DND-41 (cell line): ENCODE data around the gene ETF1.

Source experiments
- ATAC-seq: fragments of 200-7000 bp; cut with Tn5 transposase; 3 replicates; pipeline ENCODE4 v1.9.1; 2021; ENCODE audit warnings: low read depth; ENCODE audit not compliant: insufficient read depth
- DNase-seq: peaks from one replicate; pipeline ENCODE4 v3.0.0-alpha.2; 2020
- H2AFZ ChIP-seq: 2 replicates; pipeline ENCODE4 v1.6.0; 2012; ENCODE audit warnings: low read depth, low read length
- H3K27ac ChIP-seq: 2 replicates; pipeline ENCODE4 v1.5.1; 2012; ENCODE audit warnings: low read length, inconsistent platforms
- H3K27me3 ChIP-seq: fragments of 200-600 bp; sonication (generic); 2 replicates; pipeline ENCODE4 v1.6.0; 2012; ENCODE audit warnings: low read length, mild to moderate bottlenecking, inconsistent platforms; ENCODE audit not compliant: insufficient read depth, poor library complexity
- H3K36me3 ChIP-seq: 2 replicates; pipeline ENCODE4 v1.5.1; 2012; ENCODE audit warnings: low read length, inconsistent platforms; ENCODE audit not compliant: insufficient read depth
- H3K4me1 ChIP-seq: 2 replicates; pipeline ENCODE4 v1.5.1; 2012; ENCODE audit warnings: mild to moderate bottlenecking, low read length; ENCODE audit not compliant: insufficient read depth
- H3K4me2 ChIP-seq: 2 replicates; pipeline ENCODE4 v1.6.0; 2012; ENCODE audit warnings: mild to moderate bottlenecking, moderate library complexity, low read length, inconsistent platforms; ENCODE audit not compliant: insufficient read depth
- H3K4me3 ChIP-seq, 2 experiments: fragments of 200-600 bp in 1 of 2; shearing (Covaris generic) in 1 of 2; 2 replicates each; pipeline ENCODE4 v1.5.1; 2012 to 2016; ENCODE audit warnings: inconsistent platforms in 2 of 2, low read length in 2 of 2, mild to moderate bottlenecking in 2 of 2, low read depth in 1 of 2, moderate library complexity in 1 of 2
- H3K79me2 ChIP-seq: 2 replicates; pipeline ENCODE4 v1.6.0; 2012; ENCODE audit warnings: low read length, inconsistent platforms; ENCODE audit not compliant: insufficient read depth
- H3K9ac ChIP-seq: 2 replicates; pipeline ENCODE4 v1.6.0; 2012; ENCODE audit warnings: low read depth, mild to moderate bottlenecking, inconsistent platforms, low read length, moderate library complexity
- H3K9me3 ChIP-seq: 2 replicates; pipeline ENCODE4 v1.5.1; 2012; ENCODE audit warnings: low read length, moderate library complexity, mild to moderate bottlenecking, inconsistent platforms; ENCODE audit not compliant: insufficient read depth, severe bottlenecking
- H4K20me1 ChIP-seq: 2 replicates; pipeline ENCODE4 v1.6.0; 2012; ENCODE audit warnings: low read length; ENCODE audit not compliant: insufficient read depth
- CTCF ChIP-seq: IDR thresholded peaks from 2 replicates; pipeline ENCODE4 v1.5.1; 2012; ENCODE audit warnings: borderline replicate concordance, low read length, moderate library complexity, mild to moderate bottlenecking; ENCODE audit not compliant: poor library complexity, severe bottlenecking; ENCODE audit errors: extremely low read depth
- EZH2 ChIP-seq: IDR thresholded peaks from 3 replicates; pipeline ENCODE4 v1.6.1; 2012; ENCODE audit warnings: borderline replicate concordance, low read depth, mild to moderate bottlenecking, moderate library complexity, low read length, inconsistent platforms; ENCODE audit not compliant: severe bottlenecking

The ETF1 gene

GRCh38 chr5:138573223-138573622 is 30.2 kb upstream of the ETF1 start:
- Histone ChIP-seq H3K4me2 (peak overlapping the region; percentile 86), H3K27me3 (no peaks in the 10 kb centered on the region), H3K36me3 (peaks cover 62% of the 10 kb centered on the region), H3K27ac (peak overlapping the region; percentile 34; the same call in 1 of the 2 replicates), H3K79me2 (peaks cover 68% of the 10 kb centered on the region), H3K9ac (peak overlapping the region; percentile 96), H3K4me1 (peaks cover 62% of the 10 kb centered on the region), H4K20me1 (peaks cover 42% of the 10 kb centered on the region; the same call in 1 of the 2 replicates), H2AFZ (no peak overlapping the region), H3K4me3 (peak overlapping the region in 1 of 2 experiments; percentile 89; a peak in 1 of 4 replicates), H3K9me3 (no peaks in the 10 kb centered on the region)
- TF ChIP-seq EZH2 (no peak), CTCF (no peak)
- DNase-seq (no peak), ATAC-seq (no peak)

- no peak overlapping the region for H3K4me3 ChIP-seq
- H3K27ac ChIP-seq: no peak overlapping the region
- H2AFZ ChIP-seq: no peak overlapping the region
- H3K27me3 ChIP-seq: no peaks in the 10 kb centered on the region
- DNase-seq (no peak), ATAC-seq (no peak)
- H3K4me1 ChIP-seq: peaks cover 61% of the 10 kb centered on the region
- no peak for TF ChIP-seq CTCF
- peaks cover 92% of the 10 kb centered on the region for H3K79me2 ChIP-seq
- no peak overlapping the region for H3K9ac ChIP-seq
- peak overlapping the region; percentile 30; the same call in 1 of the 2 replicates for H3K4me2 ChIP-seq
- no peaks in the 10 kb centered on the region for H3K9me3 ChIP-seq
- peaks cover 53% of the 10 kb centered on the region; the same call in 1 of the 2 replicates for H4K20me1 ChIP-seq
- peaks cover 86% of the 10 kb centered on the region for H3K36me3 ChIP-seq
These were observed 27.8 kb upstream of the ETF1 start for GRCh38 chr5:138570871-138571270.

DNA sequence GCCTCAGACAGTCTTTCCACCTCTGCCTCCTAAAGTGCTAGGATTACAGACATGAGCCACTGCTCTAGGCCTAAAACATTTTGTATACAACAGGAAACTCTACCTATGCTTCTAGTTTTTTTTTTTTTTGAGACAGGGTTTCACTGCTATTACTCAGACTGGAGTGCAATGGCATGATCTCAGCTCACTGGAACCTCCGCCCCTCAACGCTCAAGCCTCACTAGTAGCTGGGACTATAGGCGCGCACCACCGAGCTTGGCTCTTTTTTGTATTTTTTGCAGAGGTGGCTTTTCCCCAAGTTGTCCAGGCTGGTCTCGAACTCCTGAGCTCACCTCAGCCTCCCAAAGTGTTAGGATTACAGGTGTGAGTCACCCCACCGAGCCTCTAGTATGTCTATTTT is 26.7 kb upstream of the ETF1 start:
- H4K20me1 ChIP-seq: peaks cover 63% of the 10 kb centered on the region; the same call in 1 of the 2 replicates
- TF ChIP-seq CTCF: no peak
- no peak for TF ChIP-seq EZH2
- H3K4me1 ChIP-seq: peaks cover 59% of the 10 kb centered on the region
- H2AFZ ChIP-seq: no peak overlapping the region
- no peaks in the 10 kb centered on the region for H3K27me3 ChIP-seq
- peak overlapping the region; percentile 30; the same call in 1 of the 2 replicates for H3K4me2 ChIP-seq
- H3K9me3 ChIP-seq: no peaks in the 10 kb centered on the region
- peaks cover 97% of the 10 kb centered on the region for H3K36me3 ChIP-seq
- peaks cover 98% of the 10 kb centered on the region for H3K79me2 ChIP-seq
- DNase-seq (no peak), ATAC-seq (no peak)
- H3K9ac ChIP-seq: no peak overlapping the region
- H3K4me3 ChIP-seq: no peak overlapping the region
- no peak overlapping the region for H3K27ac ChIP-seq
